SHP77 treated with DMSO at 0.1 percent for 48 hours (cell line): ENCODE results near the gene PALM3.
A peak's percentile ranks its signal among the peaks of the same experiment; 100 is the strongest.

Experiments used
- DNase-seq: peaks from one replicate; lab custom pipeline; 2025; lab: John Stamatoyannopoulos, UW

Gene PALM3

GRCh38 chr19:14061751-14062557 is at the start of gene PALM3:
Gene PALM3, minus strand, starts transcription at chr19:14062076. Its CDS starts 96 bp downstream, at chr19:14061980.
- no peak for DNase-seq

- no peak for DNase-seq
These were observed 49.6 kb upstream of the PALM3 start for GRCh38 chr19:14111486-14111885.

GRCh38 chr19:14110650-14111049 is 48.8 kb upstream of the PALM3 start:
- DNase-seq: no peak

- DNase-seq: no peak
These were observed 45.9 kb upstream of the PALM3 start for GRCh38 chr19:14107581-14108461.

GRCh38 chr19:14106840-14107239 is 45.0 kb upstream of the PALM3 start:
- no peak for DNase-seq

GRCh38 chr19:14105680-14106079 is 43.8 kb upstream of the PALM3 start:
- DNase-seq: no peak

- DNase-seq: no peak
These were observed 41.4 kb upstream of the PALM3 start for GRCh38 chr19:14103310-14103709.

GRCh38 chr19:14102756-14103155 is 40.9 kb upstream of the PALM3 start:
- DNase-seq: no peak

- no peak for DNase-seq
These were observed 40.3 kb upstream of the PALM3 start for GRCh38 chr19:14102102-14102696.

- DNase-seq: no peak
These were observed 39.2 kb upstream of the PALM3 start for GRCh38 chr19:14101003-14101545.

- no peak for DNase-seq
These were observed 35.8 kb upstream of the PALM3 start for GRCh38 chr19:14097532-14098151.

- no peak for DNase-seq
These were observed 34.6 kb upstream of the PALM3 start for GRCh38 chr19:14096272-14096992.

GRCh38 chr19:14094854-14095253 is 33.0 kb upstream of the PALM3 start:
- no peak for DNase-seq

- no peak for DNase-seq
These were observed 31.4 kb upstream of the PALM3 start for GRCh38 chr19:14093117-14093823.

- DNase-seq: no peak
These were observed 30.1 kb upstream of the PALM3 start for GRCh38 chr19:14091813-14092462.

- DNase-seq: no peak
These were observed 29.4 kb upstream of the PALM3 start for GRCh38 chr19:14091081-14091812.

- peak; percentile 38 for DNase-seq
These were observed 28.7 kb upstream of the PALM3 start, which contains the start of gene SAMD1 for GRCh38 chr19:14090509-14091080. Gene SAMD1, minus strand, starts transcription at chr19:14090751.

- no peak for DNase-seq
These were observed 28.0 kb upstream of the PALM3 start for GRCh38 chr19:14089662-14090508.
